ENCODE results near the gene MESD.

The MESD gene

DNA sequence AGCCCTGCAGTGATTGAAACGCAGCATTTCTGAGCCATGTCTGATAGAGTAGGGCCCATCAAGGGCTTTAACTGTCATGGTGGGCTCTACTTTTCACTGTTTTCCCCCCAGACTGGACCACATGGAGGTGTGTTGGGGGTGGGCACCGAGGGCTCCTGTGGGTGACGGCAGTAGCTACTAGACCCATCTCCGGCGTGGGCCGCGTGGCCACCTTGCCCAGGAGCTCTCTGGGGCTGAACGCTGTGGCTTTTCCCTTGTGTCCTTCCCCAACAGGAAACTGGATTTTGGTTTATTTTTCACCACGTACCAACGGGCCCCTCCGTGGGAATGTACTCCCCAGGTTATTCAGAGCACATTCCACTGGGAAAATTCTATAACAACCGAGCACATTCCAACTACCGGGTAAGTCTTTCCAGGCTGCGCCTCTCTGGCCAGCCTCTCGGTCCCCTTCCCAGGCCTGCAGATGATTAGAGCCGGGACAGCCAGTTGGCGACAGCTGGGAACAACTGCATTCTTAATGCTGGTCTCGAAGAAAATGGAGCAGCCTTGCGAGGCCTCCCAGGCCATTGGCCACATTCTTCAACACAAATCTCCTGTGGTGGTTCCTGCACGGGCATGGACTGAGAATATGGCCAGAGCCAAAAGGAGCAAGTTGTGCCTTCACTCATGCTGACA, 67.7 kb downstream of the MESD start:
- TF ChIP-seq, protein P1, sequence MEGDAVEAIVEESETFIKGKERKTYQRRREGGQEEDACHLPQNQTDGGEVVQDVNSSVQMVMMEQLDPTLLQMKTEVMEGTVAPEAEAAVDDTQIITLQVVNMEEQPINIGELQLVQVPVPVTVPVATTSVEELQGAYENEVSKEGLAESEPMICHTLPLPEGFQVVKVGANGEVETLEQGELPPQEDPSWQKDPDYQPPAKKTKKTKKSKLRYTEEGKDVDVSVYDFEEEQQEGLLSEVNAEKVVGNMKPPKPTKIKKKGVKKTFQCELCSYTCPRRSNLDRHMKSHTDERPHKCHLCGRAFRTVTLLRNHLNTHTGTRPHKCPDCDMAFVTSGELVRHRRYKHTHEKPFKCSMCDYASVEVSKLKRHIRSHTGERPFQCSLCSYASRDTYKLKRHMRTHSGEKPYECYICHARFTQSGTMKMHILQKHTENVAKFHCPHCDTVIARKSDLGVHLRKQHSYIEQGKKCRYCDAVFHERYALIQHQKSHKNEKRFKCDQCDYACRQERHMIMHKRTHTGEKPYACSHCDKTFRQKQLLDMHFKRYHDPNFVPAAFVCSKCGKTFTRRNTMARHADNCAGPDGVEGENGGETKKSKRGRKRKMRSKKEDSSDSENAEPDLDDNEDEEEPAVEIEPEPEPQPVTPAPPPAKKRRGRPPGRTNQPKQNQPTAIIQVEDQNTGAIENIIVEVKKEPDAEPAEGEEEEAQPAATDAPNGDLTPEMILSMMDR (IDR thresholded peaks at IDR 0.05): no peak
- no peaks in the 10 kb centered on the region for H3K4me1 ChIP-seq (ENCODE audit: control insufficient read depth in 1 of 2, insufficient read depth in 1 of 2, low read depth in 1 of 2, low read length in 1 of 2)
- H3K9me3 ChIP-seq: no peaks in the 10 kb centered on the region
- H3K27me3 ChIP-seq: no peaks in the 10 kb centered on the region
- no peaks in the 10 kb centered on the region for H3K36me3 ChIP-seq
- H3K27ac ChIP-seq: no peak overlapping the region
- no peak overlapping the region for H3K4me3 ChIP-seq (ENCODE audit: low read depth in 1 of 2, low read length in 1 of 2)

DNA sequence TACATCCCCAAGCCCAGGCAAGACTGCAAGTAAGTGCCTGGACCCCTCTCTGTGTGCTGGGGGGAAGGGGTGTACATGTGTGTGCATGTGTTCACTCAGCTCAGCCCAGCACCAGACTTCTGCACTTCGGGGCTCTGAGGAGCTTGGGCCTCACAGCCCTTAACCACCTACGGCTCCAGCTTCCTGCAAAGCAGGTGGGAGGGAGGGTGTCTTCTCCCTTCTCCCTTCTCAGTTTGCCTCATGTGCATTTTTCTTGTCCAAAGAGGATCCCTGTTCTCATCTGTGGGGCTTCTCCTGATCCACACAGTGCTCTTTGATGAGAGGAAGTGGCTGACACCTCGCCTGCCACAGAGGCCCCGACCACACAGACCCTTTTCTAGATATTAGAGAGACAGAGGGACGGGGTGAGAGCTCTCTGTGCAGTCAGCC, 69.3 kb downstream of the MESD start:
- Histone ChIP-seq H3K27me3 (no peaks in the 10 kb centered on the region), H3K9me3 (no peaks in the 10 kb centered on the region), H3K27ac (no peak overlapping the region), H3K36me3 (no peaks in the 10 kb centered on the region), H3K4me3 (ENCODE audit: low read depth in 1 of 2, low read length in 1 of 2) (no peak overlapping the region), H3K4me1 (ENCODE audit: control insufficient read depth in 1 of 2, insufficient read depth in 1 of 2, low read depth in 1 of 2, low read length in 1 of 2) (no peaks in the 10 kb centered on the region)
- TF ChIP-seq, protein P1 (IDR thresholded peaks at IDR 0.05): no peak

DNA sequence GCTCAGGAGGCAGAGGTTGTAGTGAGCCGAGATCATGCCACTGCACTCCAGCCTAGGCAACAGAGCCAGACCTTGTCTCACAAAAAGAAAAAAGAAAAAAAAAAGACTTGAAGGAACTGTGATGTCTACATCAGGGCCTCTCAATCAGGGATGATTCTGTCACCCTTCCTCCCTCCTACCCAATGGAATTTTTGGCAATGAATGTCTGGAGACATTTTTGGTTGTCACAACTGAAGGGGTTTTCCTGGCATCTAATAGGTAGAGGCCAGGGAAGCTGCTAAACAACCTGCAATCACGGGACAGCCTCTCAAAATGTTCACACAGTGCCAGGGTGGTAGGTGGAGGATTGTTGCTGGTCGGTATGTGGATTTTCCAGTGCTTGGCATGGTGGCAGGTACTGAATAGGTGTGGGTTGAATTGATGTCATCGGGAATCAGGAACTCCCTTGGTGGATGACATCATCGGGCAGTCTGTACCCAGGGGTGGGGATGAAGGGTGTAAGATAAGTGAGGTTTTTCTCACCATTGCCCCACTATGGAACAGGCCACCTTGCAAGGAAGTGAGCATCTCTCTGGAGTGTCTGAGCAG, 71.3 kb downstream of the MESD start:
- Histone ChIP-seq H3K36me3 (no peaks in the 10 kb centered on the region), H3K4me1 (ENCODE audit: control insufficient read depth in 1 of 2, insufficient read depth in 1 of 2, low read depth in 1 of 2, low read length in 1 of 2) (no peaks in the 10 kb centered on the region), H3K27me3 (no peaks in the 10 kb centered on the region), H3K4me3 (ENCODE audit: low read depth in 1 of 2, low read length in 1 of 2) (no peak overlapping the region), H3K27ac (no peak overlapping the region), H3K9me3 (no peaks in the 10 kb centered on the region)
- TF ChIP-seq, protein P1 (IDR thresholded peaks at IDR 0.05): no peak

DNA sequence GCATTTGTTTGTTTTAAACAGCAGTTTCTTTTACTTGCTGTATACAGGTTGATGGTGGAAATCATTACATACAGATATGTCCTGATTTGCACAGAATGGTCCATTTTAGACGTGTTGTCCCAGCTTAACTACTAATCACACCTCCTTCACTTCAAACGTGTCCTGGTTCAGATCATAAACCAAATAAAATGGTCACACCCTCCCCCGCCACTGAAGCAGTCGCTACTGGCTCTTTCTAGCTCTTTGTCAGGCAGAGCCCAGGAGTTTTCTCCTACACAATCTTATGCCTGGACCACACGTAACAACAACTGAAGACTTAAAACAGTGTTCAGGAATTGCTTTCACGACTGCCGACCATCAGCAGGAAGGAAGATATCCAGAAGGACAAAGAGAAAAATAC, 73.6 kb downstream of the MESD start:
- H3K36me3 ChIP-seq: no peaks in the 10 kb centered on the region

DNA sequence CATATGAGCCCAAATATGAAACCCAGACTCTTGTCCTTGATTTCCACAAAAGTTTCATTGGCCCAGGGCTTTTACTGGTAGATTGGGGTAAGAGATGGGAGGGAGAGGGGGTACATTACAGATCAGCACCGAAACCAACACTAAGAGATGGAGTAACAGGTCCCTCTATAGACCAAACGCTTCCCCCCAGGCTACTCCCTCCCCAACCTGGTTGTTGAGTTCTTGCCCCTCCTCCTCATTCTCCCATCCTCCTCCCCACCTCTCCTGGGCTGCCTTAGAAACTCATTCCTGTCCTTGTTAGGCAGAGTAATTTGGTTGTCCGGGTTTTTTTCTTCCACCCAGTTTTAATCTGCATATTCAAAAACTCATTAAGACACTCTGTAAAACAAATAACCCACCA, 74.1 kb downstream of the MESD start:
- H3K9me3 ChIP-seq: no peaks in the 10 kb centered on the region
- TF ChIP-seq, protein P1 (IDR thresholded peaks at IDR 0.05): no peak
- H3K27ac ChIP-seq: no peak overlapping the region
- H3K36me3 ChIP-seq: no peaks in the 10 kb centered on the region
- no peak overlapping the region for H3K4me3 ChIP-seq (ENCODE audit: low read depth in 1 of 2, low read length in 1 of 2)
- H3K4me1 ChIP-seq (ENCODE audit: control insufficient read depth in 1 of 2, insufficient read depth in 1 of 2, low read depth in 1 of 2, low read length in 1 of 2): no peaks in the 10 kb centered on the region
- no peaks in the 10 kb centered on the region for H3K27me3 ChIP-seq

More for the DNA sequence above, 73.6 kb downstream of the MESD start:
- Histone ChIP-seq H3K27ac (no peak overlapping the region), H3K9me3 (no peaks in the 10 kb centered on the region), H3K4me3 (ENCODE audit: low read depth in 1 of 2, low read length in 1 of 2) (no peak overlapping the region), H3K27me3 (no peaks in the 10 kb centered on the region), H3K4me1 (ENCODE audit: control insufficient read depth in 1 of 2, insufficient read depth in 1 of 2, low read depth in 1 of 2, low read length in 1 of 2) (no peaks in the 10 kb centered on the region)
- TF ChIP-seq, protein P1 (IDR thresholded peaks at IDR 0.05): no peak
